CD14-positive monocyte (primary cell): ENCODE measurements around the gene C16orf74. TPM values are rescaled to one million over a fixed set of nuclear protein-coding genes. Genes with fewer than 3 reads are reported as not detected.

Experiments
- DNase-seq, 3 donors: peaks; one replicate each; pipeline ENCODE4 v3.0.0-alpha.2; 2011 to 2022
- H2AFZ ChIP-seq: 2 replicates; pipeline ENCODE4 v1.6.0; 2012; ENCODE audit warnings: mild to moderate bottlenecking, low read depth, low read length, inconsistent platforms; ENCODE audit not compliant: insufficient read depth, poor library complexity, severe bottlenecking
- H3K27ac ChIP-seq, 2 donors: 1 replicate in 1 of 2; 2 replicates in 1 of 2; pipeline ENCODE4 v1.5.1; 2012 to 2013; ENCODE audit warnings: low read length in 2 of 2, control low read depth in 1 of 2, inconsistent platforms in 1 of 2, low read depth in 1 of 2, mild to moderate bottlenecking in 1 of 2
- H3K27me3 ChIP-seq, 2 donors: one replicate each; pipeline versions ENCODE4 v1.6.0 to v1.6.1; 2011 to 2013; ENCODE audit warnings: low read length in 2 of 2; ENCODE audit not compliant: control insufficient read depth in 2 of 2, insufficient read depth in 2 of 2
- H3K36me3 ChIP-seq, 2 donors: replicated peaks in 1 of 2; 1 replicate in 1 of 2; 2 replicates in 1 of 2; pipeline versions ENCODE4 v1.5.1 to v1.6.1; 2012 to 2013; ENCODE audit warnings: low read length in 2 of 2, control low read depth in 1 of 2, inconsistent platforms in 1 of 2, mild to moderate bottlenecking in 1 of 2; ENCODE audit not compliant: insufficient read depth in 2 of 2, control insufficient read depth in 1 of 2
- H3K4me1 ChIP-seq, 2 donors: 1 replicate in 1 of 2; 2 replicates in 1 of 2; pipeline versions ENCODE4 v1.5.1 to v1.6.1; 2012 to 2013; ENCODE audit warnings: low read length in 2 of 2, control low read depth in 1 of 2, inconsistent platforms in 1 of 2, mild to moderate bottlenecking in 1 of 2, moderate library complexity in 1 of 2; ENCODE audit not compliant: insufficient read depth in 2 of 2, control insufficient read depth in 1 of 2
- H3K4me2 ChIP-seq: replicated peaks from 2 replicates; pipeline ENCODE3; 2012; ENCODE audit warnings: low read length, moderate library complexity, mild to moderate bottlenecking; ENCODE audit not compliant: poor library complexity, severe bottlenecking; ENCODE audit errors: extremely low read depth
- H3K4me3 ChIP-seq, 3 experiments: fragments of 200-600 bp in 1 of 3; sonication (generic) in 1 of 3; replicated peaks in 1 of 3; 1 replicate in 2 of 3; 2 replicates in 1 of 3; pipeline ENCODE4 v1.5.1; 2011 to 2013; ENCODE audit warnings: low read length in 3 of 3, mild to moderate bottlenecking in 3 of 3, control low read depth in 2 of 3, low read depth in 2 of 3, inconsistent platforms in 1 of 3, moderate library complexity in 1 of 3
- H3K79me2 ChIP-seq: 2 replicates; pipeline ENCODE4 v1.6.0; 2012; ENCODE audit warnings: mild to moderate bottlenecking, control low read depth, inconsistent platforms, low read length, moderate library complexity; ENCODE audit not compliant: insufficient read depth
- H3K9ac ChIP-seq: 2 replicates; pipeline ENCODE4 v1.6.0; 2017; ENCODE audit warnings: low read length, mild to moderate bottlenecking; ENCODE audit not compliant: insufficient read depth, poor library complexity, severe bottlenecking
- H3K9me3 ChIP-seq, 2 donors: replicated peaks in 1 of 2; 1 replicate in 1 of 2; 2 replicates in 1 of 2; pipeline versions ENCODE4 v1.5.1 to v1.6.1; 2012 to 2013; ENCODE audit warnings: low read length in 2 of 2, control low read depth in 1 of 2; ENCODE audit not compliant: control insufficient read depth in 1 of 2, insufficient read depth in 1 of 2
- H4K20me1 ChIP-seq: 2 replicates; pipeline ENCODE4 v1.6.0; 2012; ENCODE audit warnings: mild to moderate bottlenecking, low read length, control low read depth, moderate library complexity; ENCODE audit not compliant: insufficient read depth
- H3K27ac Mint-ChIP-seq, 7 donors: one replicate each; pipeline ENCODE4 v1.8.0; 2020; ENCODE audit warnings: mild to moderate bottlenecking in 7 of 7, mixed read lengths in 7 of 7, moderate library complexity in 6 of 7, inconsistent platforms in 2 of 7
- H3K27me3 Mint-ChIP-seq, 3 donors: one replicate each; pipeline ENCODE4 v1.8.0; 2021 to 2022; ENCODE audit warnings: low read depth in 3 of 3, mild to moderate bottlenecking in 3 of 3, mixed read lengths in 3 of 3, moderate library complexity in 3 of 3, inconsistent platforms in 1 of 3
- H3K36me3 Mint-ChIP-seq, 2 donors: one replicate each; pipeline ENCODE4 v1.8.0; 2020; ENCODE audit warnings: mixed read lengths in 2 of 2, inconsistent platforms in 1 of 2, mild to moderate bottlenecking in 1 of 2
- H3K4me1 Mint-ChIP-seq: one replicate; pipeline ENCODE4 v1.8.0; 2020; ENCODE audit warnings: mild to moderate bottlenecking, mixed read lengths
- H3K4me3 Mint-ChIP-seq, 2 donors: one replicate each; pipeline ENCODE4 v1.8.0; 2020; ENCODE audit warnings: mild to moderate bottlenecking in 2 of 2, mixed read lengths in 2 of 2, moderate library complexity in 1 of 2
- H3K9me3 Mint-ChIP-seq, 7 donors: one replicate each; pipeline ENCODE4 v1.8.0; 2020 to 2022; ENCODE audit warnings: mixed read lengths in 7 of 7, mild to moderate bottlenecking in 6 of 7, moderate library complexity in 6 of 7, inconsistent platforms in 2 of 7
- WGBS: methylation state at CpG from one replicate; pipeline ENCODE4 v1.1.5; 2013; ENCODE audit warnings: missing lambda C conversion rate; ENCODE audit not compliant: insufficient coverage; 5-methylcytosine and 5-hydroxymethylcytosine counted together
- intact Hi-C, 2 donors: fragments of 100-400 bp; cut with micrococcal nuclease; formaldehyde crosslinking; loops; one replicate each; pipeline versions ENCODE4 v1.15.0 to v1.15.1; 2023
- polyA plus RNA-seq, 3 donors: library from polyadenylated mRNA; depleted of rRNA in 1 of 3; unstranded in 2 of 3; stranded (reverse) in 1 of 3; fragments of 300-500 nt in 2 of 3; fragments of >200 nt in 1 of 3; fragmentation: Illumina TruSeq in 2 of 3; gene quantifications; 1 replicate in 2 of 3; 2 replicates in 1 of 3; pipeline ENCODE4 v1.2.3, GENCODE V29; 2012 to 2021
- TF ChIP-seq, protein P1 (sequence below): fragments of 200-600 bp; IDR thresholded peaks from one replicate; pipeline ENCODE4 v1.8.0; 2022; ENCODE audit warnings: antibody characterized with exemption, mild to moderate bottlenecking

C16orf74 gene
- polyA plus RNA-seq, 3 donors = 11.3 to 26.6 (median 24.1) TPM

DNA sequence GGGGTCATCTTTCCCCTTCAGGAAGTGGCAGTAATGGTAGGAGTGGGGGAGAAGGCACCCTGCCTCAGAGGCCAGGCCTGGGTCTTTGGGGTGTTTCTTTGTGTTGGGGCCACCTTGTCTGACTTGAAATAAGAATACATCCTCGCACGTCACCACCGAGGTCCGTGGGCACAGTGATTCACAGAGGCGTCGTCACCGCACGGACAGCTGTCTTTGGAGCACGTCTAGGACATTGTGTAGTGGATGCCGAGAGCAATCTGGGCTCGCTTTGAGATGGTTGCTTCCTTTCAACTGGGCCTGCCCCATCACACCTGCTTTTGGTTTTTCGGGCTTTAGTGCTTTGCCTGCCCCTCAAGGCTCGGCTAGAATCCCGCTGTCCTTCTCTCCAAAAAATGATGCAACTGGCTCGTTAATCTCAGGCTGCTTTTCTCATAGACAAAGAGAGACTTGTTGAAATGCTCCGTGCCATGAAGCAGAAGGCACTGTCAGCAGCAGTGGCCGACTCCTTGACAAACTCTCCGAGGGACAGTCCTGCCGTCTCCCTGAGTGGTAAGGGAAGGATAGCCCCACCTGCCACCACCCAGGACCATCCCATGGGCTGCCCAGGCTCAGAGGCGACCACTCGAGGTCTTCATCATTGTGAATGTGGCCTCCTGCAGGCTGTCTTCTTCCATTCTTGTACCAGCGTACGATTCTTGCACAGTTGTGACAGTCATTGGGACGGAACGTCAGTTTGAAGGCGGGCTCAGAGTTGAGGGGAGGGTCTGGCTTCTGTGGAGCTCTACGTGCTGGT is 86.1 kb downstream of the C16orf74 start:
- H4K20me1 ChIP-seq = no peaks in the 10 kb centered on the region
- peaks cover 83 to 93% of the 10 kb centered on the region in 2 donors for H3K36me3 Mint-ChIP-seq
- H3K79me2 ChIP-seq = no peaks in the 10 kb centered on the region
- intact Hi-C loops = no loop called here
- peak overlapping the region in 1 of 7 donors; percentile 13 for H3K27ac Mint-ChIP-seq
- no peaks in the 10 kb centered on the region for H3K4me1 Mint-ChIP-seq
- no peaks in the 10 kb centered on the region for H3K27me3 ChIP-seq
- WGBS = 96% methylated on average over 22 of the region's 27 CpGs
- no peaks in the 10 kb centered on the region for H3K9me3 Mint-ChIP-seq
- no peak overlapping the region for H3K27ac ChIP-seq
- no peak overlapping the region for H2AFZ ChIP-seq
- peaks cover 96 to 98% of the 10 kb centered on the region in 2 donors for H3K36me3 ChIP-seq
- no peak overlapping the region for H3K9ac ChIP-seq
- DNase-seq = no peak
- no peak overlapping the region for H3K4me2 ChIP-seq
- H3K9me3 ChIP-seq = no peaks in the 10 kb centered on the region
- no peak overlapping the region for H3K4me3 ChIP-seq
- H3K4me1 ChIP-seq = no peaks in the 10 kb centered on the region
- H3K27me3 Mint-ChIP-seq = no peaks in the 10 kb centered on the region
- TF ChIP-seq, protein P1, sequence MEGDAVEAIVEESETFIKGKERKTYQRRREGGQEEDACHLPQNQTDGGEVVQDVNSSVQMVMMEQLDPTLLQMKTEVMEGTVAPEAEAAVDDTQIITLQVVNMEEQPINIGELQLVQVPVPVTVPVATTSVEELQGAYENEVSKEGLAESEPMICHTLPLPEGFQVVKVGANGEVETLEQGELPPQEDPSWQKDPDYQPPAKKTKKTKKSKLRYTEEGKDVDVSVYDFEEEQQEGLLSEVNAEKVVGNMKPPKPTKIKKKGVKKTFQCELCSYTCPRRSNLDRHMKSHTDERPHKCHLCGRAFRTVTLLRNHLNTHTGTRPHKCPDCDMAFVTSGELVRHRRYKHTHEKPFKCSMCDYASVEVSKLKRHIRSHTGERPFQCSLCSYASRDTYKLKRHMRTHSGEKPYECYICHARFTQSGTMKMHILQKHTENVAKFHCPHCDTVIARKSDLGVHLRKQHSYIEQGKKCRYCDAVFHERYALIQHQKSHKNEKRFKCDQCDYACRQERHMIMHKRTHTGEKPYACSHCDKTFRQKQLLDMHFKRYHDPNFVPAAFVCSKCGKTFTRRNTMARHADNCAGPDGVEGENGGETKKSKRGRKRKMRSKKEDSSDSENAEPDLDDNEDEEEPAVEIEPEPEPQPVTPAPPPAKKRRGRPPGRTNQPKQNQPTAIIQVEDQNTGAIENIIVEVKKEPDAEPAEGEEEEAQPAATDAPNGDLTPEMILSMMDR = no peak
- H3K4me3 Mint-ChIP-seq = no peak overlapping the region

DNA sequence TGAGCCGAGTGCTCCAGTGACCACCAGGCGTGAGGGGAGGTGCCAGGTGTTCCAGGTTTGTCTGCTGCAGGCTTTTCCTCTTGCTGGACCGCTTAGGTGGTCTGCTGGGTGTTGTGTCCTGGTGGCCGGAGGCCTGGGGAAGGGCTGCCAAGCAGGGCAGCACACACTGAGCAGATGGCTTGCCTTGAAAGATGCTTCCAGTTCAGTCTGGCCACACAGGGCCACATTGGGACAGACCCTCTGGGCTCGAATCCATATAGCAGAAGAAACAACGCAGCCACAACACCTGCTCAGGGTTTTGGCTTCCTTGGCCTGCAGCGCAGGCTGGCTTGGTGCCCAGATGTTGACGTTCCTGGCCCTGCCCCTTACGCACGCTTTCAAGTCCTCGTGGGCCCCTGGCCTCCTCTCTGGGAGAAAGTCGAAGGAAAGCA is 87.0 kb downstream of the C16orf74 start:
- intact Hi-C loops = no loop called here
- Histone ChIP-seq H3K27ac (no peak overlapping the region), H4K20me1 (peaks cover 8% of the 10 kb centered on the region), H3K4me2 (no peak overlapping the region), H3K79me2 (no peaks in the 10 kb centered on the region), H3K4me1 (no peaks in the 10 kb centered on the region), H3K9ac (no peak overlapping the region), H3K36me3 (peaks cover 95 to 98% of the 10 kb centered on the region in 2 donors), H3K27me3 (no peaks in the 10 kb centered on the region), H3K9me3 (no peaks in the 10 kb centered on the region), H3K4me3 (no peak overlapping the region), H2AFZ (no peak overlapping the region)
- WGBS = 76% methylated on average over 11 of the region's 12 CpGs
- peaks cover 82 to 93% of the 10 kb centered on the region in 2 donors for H3K36me3 Mint-ChIP-seq
- DNase-seq = no peak
- H3K27me3 Mint-ChIP-seq = no peaks in the 10 kb centered on the region
- no peak overlapping the region for H3K27ac Mint-ChIP-seq
- H3K9me3 Mint-ChIP-seq = no peaks in the 10 kb centered on the region
- TF ChIP-seq, protein P1 = no peak
- no peaks in the 10 kb centered on the region for H3K4me1 Mint-ChIP-seq
- H3K4me3 Mint-ChIP-seq = no peak overlapping the region
